HUES48 (cell line): ENCODE measurements around the gene ELOF1.
A peak's percentile ranks its signal among the peaks of the same experiment; 100 is the strongest.
"Not testable (repeated sequence)": the region's sequence is repeated elsewhere in the genome, so short reads cannot be mapped to it uniquely, and the experiment has no call there.

ENCODE experiments used
- H3K27ac ChIP-seq: one replicate; pipeline ENCODE4 v1.7.0; 2013; ENCODE audit warnings: low read depth, low read length, inconsistent platforms
- H3K27me3 ChIP-seq: 2 replicates; pipeline ENCODE4 v1.6.1; 2013; ENCODE audit warnings: mild to moderate bottlenecking, low read length; ENCODE audit not compliant: control insufficient read depth, insufficient read depth
- H3K36me3 ChIP-seq: 2 replicates; pipeline ENCODE4 v1.6.1; 2013; ENCODE audit warnings: low read length; ENCODE audit not compliant: control insufficient read depth, insufficient read depth
- H3K4me1 ChIP-seq: 2 replicates; pipeline ENCODE4 v1.6.1; 2013; ENCODE audit warnings: mild to moderate bottlenecking, low read length; ENCODE audit not compliant: control insufficient read depth, insufficient read depth
- H3K4me3 ChIP-seq: 2 replicates; pipeline ENCODE4 v1.5.1; 2013; ENCODE audit warnings: mild to moderate bottlenecking, low read depth, low read length
- H3K9ac ChIP-seq: 2 replicates; pipeline ENCODE4 v1.6.1; 2013; ENCODE audit warnings: mild to moderate bottlenecking, low read depth, low read length, moderate library complexity
- H3K9me3 ChIP-seq: 2 replicates; pipeline ENCODE4 v1.6.1; 2013; ENCODE audit warnings: low read length; ENCODE audit not compliant: control insufficient read depth, insufficient read depth

ELOF1 gene

DNA sequence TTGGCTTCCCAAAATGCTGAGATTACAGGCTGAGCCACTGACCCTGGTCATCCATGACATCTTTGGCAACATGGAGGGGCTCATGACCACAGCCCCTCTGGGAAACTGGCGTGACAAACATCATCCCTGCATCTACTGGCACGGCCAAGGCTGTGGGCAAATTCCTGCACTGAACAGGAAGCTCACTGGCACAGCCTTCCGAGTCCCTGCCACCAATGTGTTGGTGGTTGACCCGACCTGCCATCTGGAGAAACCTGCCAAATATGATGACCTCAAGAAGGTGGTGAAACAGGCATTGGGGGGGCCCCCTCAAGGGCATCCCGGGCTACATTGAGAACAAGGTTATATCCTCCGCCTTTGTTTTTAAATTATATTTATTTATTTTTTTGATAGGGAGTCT is 27.3 kb upstream of the ELOF1 start:
- no peak overlapping the region for H3K9ac ChIP-seq
- H3K4me3 ChIP-seq: no peak overlapping the region
- no peaks in the 10 kb centered on the region for H3K9me3 ChIP-seq
- no peaks in the 10 kb centered on the region for H3K36me3 ChIP-seq
- no peak overlapping the region for H3K27ac ChIP-seq
- H3K27me3 ChIP-seq: no peaks in the 10 kb centered on the region
- H3K4me1 ChIP-seq: no peaks in the 10 kb centered on the region

DNA sequence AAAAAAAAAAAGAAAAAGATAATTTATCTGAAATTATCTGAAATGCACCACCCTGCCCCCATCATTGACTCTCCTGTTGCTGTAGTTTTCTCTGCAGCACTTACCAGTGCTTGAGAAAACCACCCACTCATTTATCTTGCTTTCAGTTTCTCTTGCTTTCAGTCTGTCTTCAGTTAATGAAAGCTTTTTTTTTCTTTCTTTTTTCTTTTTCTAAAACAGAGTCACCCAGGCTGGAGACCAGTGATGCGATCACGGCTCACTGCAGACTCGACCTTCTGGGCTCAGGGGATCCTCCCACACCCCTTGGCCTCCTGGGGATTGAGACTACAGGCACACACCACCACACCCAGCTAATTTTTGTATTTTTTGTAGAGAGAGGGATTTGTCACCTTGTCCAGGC is 22.7 kb upstream of the ELOF1 start:
- Histone ChIP-seq H3K4me1 (peaks cover 10% of the 10 kb centered on the region; the same call in 1 of the 2 replicates), H3K27me3 (peaks cover 13% of the 10 kb centered on the region), H3K36me3 (no peaks in the 10 kb centered on the region), H3K4me3 (no peak overlapping the region), H3K9ac (no peak overlapping the region), H3K27ac (no peak overlapping the region), H3K9me3 (no peaks in the 10 kb centered on the region)

DNA sequence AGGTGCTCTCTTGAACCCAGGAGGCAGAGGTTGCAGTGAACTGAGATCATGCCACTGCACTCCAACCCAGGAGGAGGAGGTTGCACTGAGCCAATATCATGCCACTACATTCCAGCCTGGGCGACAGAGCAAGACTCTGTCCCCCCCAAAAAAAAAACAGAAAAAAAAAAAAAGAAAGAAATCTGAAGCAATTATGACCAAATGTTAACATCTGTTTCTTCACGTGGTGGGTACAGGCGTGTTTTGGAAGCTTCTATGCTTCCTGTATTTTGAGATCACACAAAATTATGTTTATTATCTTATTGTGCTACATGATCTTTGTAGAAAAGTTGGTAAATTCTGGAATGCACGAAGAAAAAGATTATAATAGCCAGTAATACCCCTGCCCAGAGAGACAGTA is 21.1 kb upstream of the ELOF1 start:
- Histone ChIP-seq H3K4me1 (peaks cover 10% of the 10 kb centered on the region; the same call in 1 of the 2 replicates), H3K4me3 (no peak overlapping the region), H3K9me3 (no peaks in the 10 kb centered on the region), H3K36me3 (no peaks in the 10 kb centered on the region), H3K27ac (no peak overlapping the region), H3K9ac (no peak overlapping the region), H3K27me3 (peaks cover 13% of the 10 kb centered on the region)

DNA sequence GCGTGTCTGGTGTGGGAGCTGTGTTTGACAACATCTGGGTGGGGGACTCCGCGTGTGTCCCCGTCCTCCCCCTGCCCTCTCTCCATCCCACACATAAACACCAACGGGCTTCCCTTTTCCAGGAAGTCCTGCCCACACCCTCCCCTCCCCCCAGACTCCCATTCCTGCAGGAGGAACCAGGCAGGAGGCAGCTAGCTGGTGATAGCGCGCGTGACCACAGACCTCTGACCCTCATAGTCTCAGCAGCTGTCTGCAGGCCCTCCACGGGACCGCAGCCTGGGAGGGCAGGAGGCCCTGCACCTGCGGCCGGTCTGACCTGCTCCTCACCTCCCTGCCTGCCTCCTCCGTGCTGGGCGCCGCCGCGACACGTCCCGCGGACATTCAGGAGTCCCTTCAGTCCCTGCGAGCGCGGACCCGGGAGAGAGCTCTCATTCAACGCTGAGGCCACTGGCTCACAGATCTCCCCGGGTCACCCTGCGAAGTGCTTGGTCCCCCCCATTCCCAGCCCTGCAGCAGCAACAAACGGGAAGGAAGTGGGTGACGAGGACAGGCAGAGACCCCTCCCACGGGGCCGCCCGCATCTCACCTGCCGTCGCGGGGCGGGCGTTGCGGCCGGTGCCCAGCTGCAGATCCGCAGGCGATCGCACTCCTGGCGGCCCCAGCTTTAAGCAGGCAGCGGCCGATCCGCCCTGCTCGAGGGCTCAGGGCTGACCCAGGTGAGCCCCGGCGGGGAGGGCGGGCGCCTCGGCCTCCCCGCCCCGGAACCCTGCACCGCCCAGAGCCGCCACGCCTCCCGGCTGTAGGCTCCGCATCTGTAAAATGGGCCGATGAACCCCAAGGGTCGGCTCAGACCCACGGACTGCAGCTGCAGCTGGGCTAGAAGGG is 19.5 kb upstream of the ELOF1 start:
- Histone ChIP-seq H3K9me3 (no peaks in the 10 kb centered on the region), H3K27me3 (peaks cover 13% of the 10 kb centered on the region), H3K4me3 (peak overlapping the region; percentile 60), H3K27ac (no peak overlapping the region), H3K36me3 (no peaks in the 10 kb centered on the region), H3K4me1 (peaks cover 10% of the 10 kb centered on the region; the same call in 1 of the 2 replicates), H3K9ac (no peak overlapping the region)

DNA sequence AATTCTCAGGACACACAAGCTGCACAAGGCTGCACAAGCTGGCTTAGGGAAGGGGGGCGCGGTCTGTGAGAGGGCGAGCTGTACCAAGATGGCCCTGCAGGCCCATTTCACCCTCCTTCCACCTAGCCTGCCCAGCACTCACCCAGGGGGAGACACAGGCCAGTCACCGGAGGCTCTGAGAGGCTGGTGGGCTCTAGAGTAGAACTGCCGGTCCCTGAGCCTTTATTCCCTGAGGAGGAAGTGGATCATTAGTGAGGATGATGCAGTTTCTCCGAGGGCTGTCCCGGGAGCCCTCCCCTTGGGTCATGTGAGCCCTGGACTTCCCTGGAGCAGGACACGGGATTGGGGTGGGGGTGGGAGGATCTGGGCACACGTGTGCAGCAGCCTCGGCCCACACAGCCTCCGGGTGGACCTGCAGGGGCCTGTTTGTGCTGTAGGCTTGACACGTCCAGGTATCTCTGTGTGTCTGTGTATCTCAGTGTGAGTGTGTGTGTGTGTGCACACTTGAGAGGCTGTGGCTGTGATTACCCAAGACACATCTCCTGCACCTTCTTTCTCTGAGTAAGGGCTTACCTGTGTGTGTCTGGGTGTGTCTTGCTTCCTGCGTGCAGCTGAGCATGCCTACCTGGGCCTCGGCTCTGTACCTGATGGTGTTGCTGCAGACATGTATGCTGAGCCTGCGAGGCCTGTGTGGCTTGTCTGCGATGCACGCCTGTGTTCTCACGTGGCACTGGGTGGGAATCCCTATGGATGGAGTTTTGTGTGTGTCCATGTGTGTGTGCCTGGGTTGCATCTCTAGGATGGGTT is 18.6 kb upstream of the ELOF1 start, which contains the start of gene ACP5:
TSS of gene ACP5 (minus strand) at position 195 of the 807 bp plus-strand sequence. CDS start 328 bp downstream, outside the sequence.
- Histone ChIP-seq H3K27ac (no peak within 1 kb of the TSS), H3K9me3 (no peaks in the 10 kb centered on the region), H3K4me3 (peak within 1 kb of the TSS; percentile 60), H3K36me3 (no peaks in the 10 kb centered on the region), H3K27me3 (peaks cover 13% of the 10 kb centered on the region), H3K9ac (no peak within 1 kb of the TSS), H3K4me1 (peaks cover 10% of the 10 kb centered on the region; the same call in 1 of the 2 replicates)

DNA sequence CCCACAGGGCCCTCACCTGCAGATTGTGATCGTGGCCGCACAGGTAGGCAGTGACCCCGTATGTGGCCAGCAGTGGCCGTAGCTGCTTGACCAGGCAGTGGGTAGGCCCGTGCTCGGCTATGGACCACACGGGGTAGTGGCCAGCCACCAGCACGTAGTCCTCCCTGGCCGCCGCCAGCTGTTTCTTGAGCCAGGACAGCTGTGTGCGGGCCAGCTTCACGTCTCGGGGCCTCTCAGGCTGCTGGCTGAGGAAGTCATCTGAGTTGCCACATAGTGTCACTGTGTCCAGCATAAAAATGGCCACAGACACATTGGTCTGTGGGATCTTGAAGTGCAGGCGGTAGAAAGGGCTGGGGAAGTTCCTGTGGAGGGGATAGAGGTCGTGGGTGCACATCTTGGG is 17.2 kb upstream of the ELOF1 start:
- H3K36me3 ChIP-seq: no peaks in the 10 kb centered on the region
- H3K9ac ChIP-seq: no peak overlapping the region
- peaks cover 13% of the 10 kb centered on the region for H3K27me3 ChIP-seq
- no peak overlapping the region for H3K4me3 ChIP-seq
- H3K4me1 ChIP-seq: peaks cover 10% of the 10 kb centered on the region; the same call in 1 of the 2 replicates
- no peaks in the 10 kb centered on the region for H3K9me3 ChIP-seq
- no peak overlapping the region for H3K27ac ChIP-seq

DNA sequence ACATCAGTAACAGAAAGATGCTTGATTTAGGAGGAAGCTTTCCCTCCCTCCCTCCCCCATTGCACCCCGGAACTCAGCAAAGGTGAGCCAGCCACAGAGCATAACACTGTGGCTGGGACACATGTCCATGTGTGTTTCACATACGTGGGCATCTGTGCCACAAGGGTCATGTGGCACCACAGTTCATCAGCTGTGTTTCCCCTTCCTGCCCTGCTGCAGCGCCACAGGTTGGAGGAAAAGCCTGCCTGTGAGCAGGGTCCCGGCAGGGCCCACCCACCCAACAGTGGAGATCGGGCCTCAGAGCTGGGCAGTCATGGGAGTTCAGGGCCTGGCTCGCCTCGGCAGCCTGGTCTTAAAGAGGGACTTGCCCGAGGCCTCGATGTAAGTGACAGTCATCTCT is 15.7 kb upstream of the ELOF1 start:
- no peak overlapping the region for H3K27ac ChIP-seq
- peaks cover 7% of the 10 kb centered on the region; the same call in 1 of the 2 replicates for H3K27me3 ChIP-seq
- H3K9ac ChIP-seq: no peak overlapping the region

DNA sequence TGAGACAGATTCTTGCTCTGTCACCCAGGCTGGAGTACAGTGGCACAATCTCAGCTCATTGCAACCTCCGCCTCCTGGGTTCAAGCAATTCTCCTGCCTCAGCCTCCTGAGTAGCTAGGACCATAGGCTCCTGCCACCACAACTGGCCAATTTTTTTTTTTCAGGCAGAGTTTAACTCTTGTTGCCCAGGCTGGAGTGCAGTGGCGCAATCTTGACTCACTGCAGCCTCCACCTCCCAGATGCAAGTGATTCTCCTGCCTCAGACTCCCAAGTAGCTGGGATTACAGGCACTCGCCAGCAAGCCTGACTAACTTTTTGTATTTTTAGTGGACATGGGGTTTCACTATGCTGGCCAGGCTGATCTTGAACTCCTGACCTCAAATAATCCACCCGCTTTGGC is 14.7 kb upstream of the ELOF1 start:
- H3K9ac ChIP-seq, H3K27me3 ChIP-seq, H3K27ac ChIP-seq, H3K36me3 ChIP-seq, H3K4me3 ChIP-seq, H3K9me3 ChIP-seq, H3K4me1 ChIP-seq: not testable (repeated sequence)

More for the DNA sequence above, 15.7 kb upstream of the ELOF1 start:
- H3K9me3 ChIP-seq: no peaks in the 10 kb centered on the region
- no peaks in the 10 kb centered on the region for H3K36me3 ChIP-seq
- H3K4me3 ChIP-seq: no peak overlapping the region
- H3K4me1 ChIP-seq: peaks cover 10% of the 10 kb centered on the region; the same call in 1 of the 2 replicates

DNA sequence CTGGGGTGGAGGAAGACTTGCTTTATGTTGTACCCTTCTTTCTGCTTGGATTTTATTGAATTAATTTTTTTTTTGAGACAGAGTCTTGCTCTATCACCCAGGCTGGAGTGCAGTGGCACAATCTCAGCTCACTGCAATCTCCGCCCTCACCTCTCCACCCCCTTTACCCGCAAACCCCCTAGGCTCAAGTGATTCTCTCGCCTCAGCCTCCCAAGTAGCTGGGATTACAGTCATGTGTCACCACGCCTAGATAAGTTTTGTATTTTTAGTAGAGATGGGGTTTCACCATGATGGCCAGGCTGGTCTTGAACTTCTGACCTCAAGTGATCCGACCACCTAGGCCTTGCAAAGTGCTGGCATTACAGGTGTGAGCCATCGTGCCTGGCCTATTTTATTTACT is 14.3 kb upstream of the ELOF1 start:
- H3K4me3 ChIP-seq, H3K27ac ChIP-seq, H3K9me3 ChIP-seq, H3K36me3 ChIP-seq, H3K9ac ChIP-seq, H3K27me3 ChIP-seq, H3K4me1 ChIP-seq: not testable (repeated sequence)

DNA sequence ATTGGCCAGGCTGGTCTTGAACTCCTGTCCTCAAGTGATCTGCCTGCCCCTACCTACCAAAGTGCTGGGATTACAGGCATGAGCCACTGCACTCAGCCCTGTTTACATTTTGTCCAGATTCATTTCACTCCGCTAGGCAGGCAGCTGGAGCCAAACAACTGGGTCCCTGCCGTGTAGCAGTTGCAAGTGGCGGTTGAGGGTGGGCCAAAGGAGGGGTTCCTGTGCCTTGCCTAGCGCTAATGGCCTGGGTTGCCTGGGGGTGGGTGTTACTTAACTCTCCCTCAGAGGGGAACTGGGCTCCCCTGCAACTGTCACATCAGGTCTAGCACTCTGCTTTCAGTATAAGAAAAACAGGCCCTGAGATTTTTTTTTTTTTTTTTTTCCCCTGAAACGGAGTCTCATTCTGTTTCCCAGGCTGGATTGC is 11.0 kb upstream of the ELOF1 start:
- H3K4me1 ChIP-seq: no peaks in the 10 kb centered on the region
- no peak overlapping the region for H3K27ac ChIP-seq
- no peak overlapping the region for H3K4me3 ChIP-seq
- no peaks in the 10 kb centered on the region for H3K27me3 ChIP-seq
- H3K9me3 ChIP-seq: no peaks in the 10 kb centered on the region
- no peaks in the 10 kb centered on the region for H3K36me3 ChIP-seq
- no peak overlapping the region for H3K9ac ChIP-seq

DNA sequence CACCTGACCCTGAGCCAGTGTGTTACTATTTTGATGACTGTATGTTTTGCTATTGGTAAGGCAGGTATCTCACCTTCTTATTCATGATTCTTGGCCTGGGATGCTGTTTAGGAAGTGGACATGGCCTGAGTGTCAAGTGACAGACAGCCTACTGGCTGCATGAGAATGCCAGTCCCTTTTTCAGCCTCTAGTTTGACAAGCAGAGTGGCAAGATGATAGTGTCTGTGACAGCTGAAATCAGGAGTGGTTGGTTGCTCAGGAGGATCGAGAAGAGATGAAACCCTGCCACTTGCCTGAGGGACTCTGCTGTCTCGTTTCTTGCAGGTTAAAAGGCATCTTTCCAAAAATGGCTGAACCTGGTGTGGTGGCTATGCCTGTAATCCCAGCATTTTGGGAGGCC is 7.1 kb upstream of the ELOF1 start:
- Histone ChIP-seq H3K9ac (no peak overlapping the region), H3K36me3 (no peaks in the 10 kb centered on the region), H3K9me3 (no peaks in the 10 kb centered on the region), H3K27ac (no peak overlapping the region), H3K4me1 (no peaks in the 10 kb centered on the region), H3K4me3 (no peak overlapping the region), H3K27me3 (no peaks in the 10 kb centered on the region)
